Measurements from ENCODE around the gene OTOS.

The OTOS gene

DNA sequence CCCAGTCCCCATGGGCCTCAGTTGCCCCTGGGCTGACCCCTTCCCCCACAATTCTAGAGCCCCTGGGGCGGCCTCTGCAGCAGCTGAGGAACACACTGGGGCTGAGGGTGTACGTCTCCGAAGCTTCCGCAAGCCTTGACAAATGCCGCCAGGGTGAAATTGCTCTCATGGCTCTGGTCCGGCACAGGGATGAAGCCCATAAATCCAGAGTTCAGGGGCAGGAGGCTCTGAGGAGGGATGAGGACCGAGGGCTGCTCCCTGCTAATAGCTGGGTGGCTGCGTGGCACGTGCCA lies 27.1 kb upstream of the OTOS start:
- DNase-seq (ENCODE audit: low spot score), result no peak

DNA sequence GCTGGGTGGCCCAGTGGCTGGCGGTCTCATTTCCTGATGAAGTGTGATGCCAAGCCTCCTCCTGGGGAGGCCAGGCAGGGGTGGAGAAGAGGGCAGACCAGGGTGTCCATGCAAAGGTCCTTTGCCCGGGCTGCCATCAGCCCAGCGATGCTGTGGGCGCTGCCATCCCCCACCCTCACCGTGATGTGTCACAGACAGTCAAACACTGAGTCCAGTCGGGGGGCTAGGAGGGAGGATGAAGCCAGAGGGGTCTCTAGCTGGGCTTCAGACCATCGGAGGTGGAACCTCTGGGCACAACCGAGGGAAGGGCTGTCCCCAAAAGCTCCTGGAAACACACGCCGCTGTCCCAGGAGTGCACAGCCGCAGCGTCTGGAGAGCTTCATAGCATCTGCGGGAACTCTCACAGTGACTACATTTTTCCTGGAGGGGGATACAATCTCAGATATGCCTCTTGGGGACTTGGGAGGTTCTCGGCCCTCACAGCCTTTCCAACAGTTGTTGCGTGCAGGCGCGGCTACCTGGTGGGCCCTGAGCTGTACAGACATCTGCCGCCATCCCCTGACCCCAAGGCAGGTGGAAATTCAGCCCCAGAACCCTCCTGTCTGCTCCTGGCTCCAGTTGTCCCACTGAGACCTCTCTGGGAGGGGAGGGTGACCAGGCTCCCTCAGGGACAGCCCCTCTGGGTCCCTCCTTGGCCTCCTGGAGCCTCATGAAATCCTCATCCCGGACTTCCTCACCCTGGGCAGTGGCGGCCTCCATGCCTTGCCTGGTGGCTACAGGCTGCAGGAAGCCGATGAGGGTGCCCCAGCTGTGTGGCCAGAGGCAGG lies 26.5 kb upstream of the OTOS start:
- DNase-seq (ENCODE audit: low spot score), result no peak

GRCh38 chr2:240166191-240166590 lies 25.7 kb upstream of the OTOS start:
- no peak for DNase-seq (ENCODE audit: low spot score)

DNA sequence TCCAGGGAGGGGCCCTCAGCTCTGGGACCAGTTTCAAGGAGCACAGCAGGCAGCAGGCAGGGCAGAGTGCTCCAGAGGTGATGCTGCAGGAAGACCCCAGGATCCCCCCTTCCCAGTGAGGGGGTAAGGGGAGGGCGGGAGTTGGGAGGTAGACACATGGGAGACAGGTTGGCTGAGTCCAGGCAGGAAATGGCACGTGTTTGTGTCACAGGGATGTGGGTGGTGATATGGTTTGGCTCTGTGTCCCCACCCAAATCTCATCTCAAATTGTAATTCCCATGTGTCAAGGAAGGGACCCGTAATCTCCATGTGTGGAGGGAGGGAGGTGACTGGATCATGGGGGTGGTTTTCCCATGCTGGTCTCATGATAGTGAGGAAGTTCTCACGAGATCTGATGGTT lies 25.2 kb upstream of the OTOS start:
- no peak for DNase-seq (ENCODE audit: low spot score)

DNA sequence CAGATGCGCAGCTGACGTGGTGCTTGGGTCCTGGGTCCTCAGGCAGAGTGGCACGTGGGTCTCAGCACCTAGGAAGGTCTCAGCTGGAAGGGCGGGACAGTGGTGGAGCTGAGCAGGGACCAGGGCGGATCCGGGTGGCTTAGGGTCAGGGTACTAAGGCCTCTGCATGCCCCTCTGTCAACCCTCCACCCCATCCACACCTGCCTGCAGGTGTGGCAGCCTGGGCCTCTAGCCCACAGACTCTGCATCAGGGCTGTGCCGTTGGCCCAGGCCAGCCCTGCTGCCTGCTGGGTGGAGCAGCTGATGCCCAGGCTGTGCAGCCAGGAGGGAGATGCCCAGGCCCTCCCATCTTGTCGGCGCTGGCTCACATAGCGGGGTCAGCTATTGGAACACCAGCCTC lies 24.6 kb upstream of the OTOS start:
- no peak for DNase-seq (ENCODE audit: low spot score)

DNA sequence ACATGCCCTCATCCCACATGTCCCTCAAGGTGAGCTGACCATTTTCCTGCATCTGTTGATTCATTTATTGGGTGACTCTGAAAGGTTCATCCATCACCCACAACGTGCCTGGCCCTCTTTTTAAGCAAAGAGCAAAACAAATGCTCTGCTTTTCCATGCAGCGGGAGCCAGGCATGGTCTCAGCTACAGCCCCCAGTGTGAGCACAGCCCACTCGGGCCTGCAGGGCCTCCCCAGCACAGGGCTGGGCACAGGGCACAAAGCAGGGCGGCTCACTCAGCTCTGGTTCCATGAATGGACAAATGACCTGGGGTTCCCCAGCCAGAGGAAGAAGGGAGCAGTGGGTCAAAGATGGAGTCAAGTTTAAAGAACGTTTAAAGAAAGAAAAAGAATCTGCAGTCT lies 24.1 kb upstream of the OTOS start:
- no peak for DNase-seq (ENCODE audit: low spot score)

GRCh38 chr2:240163844-240164574 lies 23.6 kb upstream of the OTOS start:
- DNase-seq (ENCODE audit: low spot score), result no peak

DNA sequence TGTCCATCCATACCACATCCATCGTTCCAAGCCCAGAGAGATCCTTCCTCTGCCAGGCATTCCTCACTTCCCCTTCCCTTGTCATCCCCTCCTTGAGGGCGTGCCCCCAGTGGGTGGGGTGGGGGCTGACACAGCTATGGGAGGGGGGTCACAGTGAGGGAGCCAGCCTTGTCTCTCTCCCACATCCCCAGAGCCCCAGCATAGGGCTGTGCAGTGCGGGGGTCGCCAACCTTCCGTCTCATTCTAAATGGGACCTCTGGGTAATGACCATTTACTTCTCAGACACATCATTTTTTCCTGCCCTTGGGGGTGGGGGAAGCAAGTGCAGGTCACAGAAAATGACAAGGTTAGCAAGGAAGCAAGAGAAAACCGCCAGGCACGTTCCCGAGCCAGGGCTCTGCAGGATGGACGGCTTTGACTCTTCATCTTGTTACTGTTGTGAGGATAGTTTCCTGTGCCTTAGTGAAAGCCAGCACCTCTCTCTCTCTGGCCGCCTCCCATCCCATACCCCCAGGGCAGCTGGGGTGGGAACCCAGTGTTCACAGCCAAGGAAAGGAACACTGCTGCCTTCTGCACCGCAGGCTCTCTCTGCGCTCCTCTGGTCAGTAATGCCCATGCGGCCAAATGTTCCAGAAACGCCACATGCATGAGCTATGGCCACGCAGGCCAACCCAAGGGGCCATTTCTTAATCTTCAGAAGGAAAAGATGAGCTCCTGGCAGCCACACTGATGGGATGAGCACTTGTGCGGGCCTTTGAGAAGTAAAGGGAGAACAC lies 22.7 kb upstream of the OTOS start:
- no peak for DNase-seq (ENCODE audit: low spot score)

DNA sequence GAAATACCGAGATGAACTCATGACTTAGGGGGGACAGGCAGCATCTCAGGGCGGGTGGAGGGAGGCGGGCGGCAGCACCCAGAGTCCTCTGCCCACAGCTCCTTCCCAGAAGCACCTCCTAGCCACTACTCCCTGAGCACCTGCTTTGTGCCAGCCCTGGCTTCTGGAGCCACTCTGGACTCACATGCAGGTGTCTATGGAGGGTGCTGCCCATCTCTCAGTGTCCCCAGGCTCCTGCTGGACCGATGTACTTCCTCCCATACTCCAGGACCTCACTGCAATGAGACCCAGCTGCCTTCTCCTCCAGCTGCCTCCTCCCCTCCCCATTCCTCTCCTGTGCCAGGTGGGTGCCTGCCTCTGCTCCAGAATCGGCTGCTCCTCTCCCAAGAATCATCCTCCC lies 22.1 kb upstream of the OTOS start:
- no peak for DNase-seq (ENCODE audit: low spot score)

- no peak for DNase-seq (ENCODE audit: low spot score)
These were observed 21.6 kb upstream of the OTOS start for GRCh38 chr2:240162032-240162431.

GRCh38 chr2:240161087-240161750 lies 20.8 kb upstream of the OTOS start:
- DNase-seq (ENCODE audit: low spot score), result no peak

DNA sequence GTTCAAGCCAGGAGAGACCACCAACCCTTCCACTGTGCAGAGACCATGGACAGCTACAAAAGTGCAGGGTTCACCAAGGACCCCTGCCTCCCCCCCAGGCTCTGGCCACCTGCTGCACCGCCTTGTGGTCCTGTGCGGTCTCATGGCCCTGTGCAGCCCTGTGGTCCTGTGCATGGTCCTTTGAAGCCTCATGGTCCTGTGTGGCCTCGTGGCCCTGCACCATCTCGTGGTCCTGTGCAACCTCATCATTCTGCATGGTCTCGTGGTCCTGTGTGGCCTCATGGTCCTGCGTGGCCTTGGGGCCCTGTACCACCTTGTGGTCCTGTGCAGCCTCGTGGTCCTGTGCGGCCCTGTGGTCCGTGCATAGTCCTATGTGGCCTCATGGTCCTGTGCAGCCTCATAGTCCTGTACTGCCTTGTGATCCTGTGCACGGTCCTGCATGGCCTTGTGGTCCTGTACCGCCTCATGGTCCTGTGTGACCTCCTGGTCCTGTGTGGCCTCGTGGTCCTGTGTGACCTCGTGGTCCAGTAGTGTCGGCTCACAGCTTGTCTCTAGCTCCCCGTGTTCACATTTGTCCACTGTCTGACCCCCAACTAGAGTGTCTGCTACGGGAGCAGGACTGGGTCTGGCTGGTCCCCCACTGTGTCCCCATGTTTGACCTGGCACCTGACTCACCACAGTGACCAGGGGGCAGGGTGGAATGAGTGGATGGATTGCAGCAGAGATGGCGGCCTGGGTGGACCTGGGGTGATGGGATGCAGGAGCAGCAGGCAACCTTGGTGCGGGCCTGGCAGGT lies 20.0 kb upstream of the OTOS start:
- DNase-seq (ENCODE audit: low spot score), result no peak

DNA sequence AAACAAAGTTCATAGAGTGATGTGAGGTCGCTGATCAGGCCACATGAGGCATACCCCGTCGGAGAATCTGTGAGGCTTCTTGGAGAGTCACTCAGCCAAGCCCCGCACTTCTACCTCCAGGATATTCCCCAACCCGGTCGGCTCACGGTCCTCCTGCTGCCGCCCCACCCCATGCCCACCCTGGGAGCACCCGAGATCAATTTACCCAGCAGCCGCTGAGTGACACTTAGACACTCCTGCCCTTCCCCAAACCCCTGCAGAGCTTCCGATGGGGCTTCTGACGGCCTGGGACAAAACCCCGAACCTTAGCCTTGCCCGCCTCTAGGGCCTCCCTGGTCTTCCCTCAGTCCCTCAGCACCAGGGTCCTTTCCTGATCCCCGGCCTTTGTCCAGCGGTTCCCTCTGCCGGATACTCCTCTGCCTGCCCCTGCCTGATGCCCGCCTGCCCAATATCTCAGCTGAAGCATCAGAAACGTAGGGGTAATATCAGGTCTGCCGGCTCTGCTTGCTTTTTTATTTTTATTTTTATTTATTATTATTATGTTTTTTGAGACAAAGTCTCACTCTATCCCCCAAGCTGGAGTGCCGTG lies 18.9 kb upstream of the OTOS start:
- DNase-seq (ENCODE audit: low spot score), result no peak

DNA sequence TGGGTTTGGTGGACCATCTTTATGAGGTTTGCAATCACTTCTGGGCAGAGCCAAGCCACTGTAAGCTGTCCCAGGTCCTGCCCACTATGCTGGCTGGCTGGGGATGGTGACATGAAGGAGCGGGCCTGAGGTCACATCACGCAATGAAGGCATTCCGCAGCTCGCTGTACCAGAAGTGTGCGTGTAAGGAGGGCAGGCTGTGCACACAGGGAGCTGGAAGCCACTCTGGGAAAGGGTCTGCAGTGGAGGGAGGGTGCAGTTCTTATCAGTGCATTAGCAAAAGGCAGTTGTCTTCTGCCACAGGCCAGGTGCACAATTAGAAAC lies 16.7 kb upstream of the OTOS start:
- no peak for DNase-seq (ENCODE audit: low spot score)

- no peak for DNase-seq (ENCODE audit: low spot score)
These were observed 16.1 kb upstream of the OTOS start for GRCh38 chr2:240156435-240157146.

DNA sequence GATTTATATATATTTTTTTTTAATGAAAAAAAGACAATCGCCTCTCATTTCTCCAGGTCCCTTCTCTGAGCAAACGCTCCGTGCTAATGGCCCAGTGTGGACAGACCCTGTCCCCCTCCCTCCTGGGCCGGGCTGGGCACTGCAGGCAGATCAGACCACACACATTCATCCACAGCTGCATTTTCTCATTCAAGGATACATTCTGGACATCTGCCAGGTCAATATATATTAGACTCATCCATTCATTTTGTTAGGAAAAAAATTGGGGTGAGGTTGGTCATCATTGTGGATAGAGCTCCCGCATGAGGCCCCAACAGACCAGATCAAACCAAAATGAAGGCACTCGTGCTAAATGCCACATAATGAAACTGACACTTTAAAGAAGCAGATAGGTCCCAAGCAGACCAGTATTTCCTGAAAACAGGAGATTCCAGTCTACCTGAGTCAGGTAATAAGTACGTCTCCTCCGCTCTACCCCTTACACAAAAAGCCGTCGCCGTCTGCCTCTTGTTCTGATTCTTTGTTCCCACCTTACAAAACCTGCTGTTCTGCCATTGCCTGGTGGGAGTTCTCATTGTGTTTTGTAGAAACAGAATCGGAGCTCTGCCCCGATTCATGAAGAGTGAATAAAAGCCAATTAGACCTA lies 15.4 kb upstream of the OTOS start:
- no peak for DNase-seq (ENCODE audit: low spot score)

DNA sequence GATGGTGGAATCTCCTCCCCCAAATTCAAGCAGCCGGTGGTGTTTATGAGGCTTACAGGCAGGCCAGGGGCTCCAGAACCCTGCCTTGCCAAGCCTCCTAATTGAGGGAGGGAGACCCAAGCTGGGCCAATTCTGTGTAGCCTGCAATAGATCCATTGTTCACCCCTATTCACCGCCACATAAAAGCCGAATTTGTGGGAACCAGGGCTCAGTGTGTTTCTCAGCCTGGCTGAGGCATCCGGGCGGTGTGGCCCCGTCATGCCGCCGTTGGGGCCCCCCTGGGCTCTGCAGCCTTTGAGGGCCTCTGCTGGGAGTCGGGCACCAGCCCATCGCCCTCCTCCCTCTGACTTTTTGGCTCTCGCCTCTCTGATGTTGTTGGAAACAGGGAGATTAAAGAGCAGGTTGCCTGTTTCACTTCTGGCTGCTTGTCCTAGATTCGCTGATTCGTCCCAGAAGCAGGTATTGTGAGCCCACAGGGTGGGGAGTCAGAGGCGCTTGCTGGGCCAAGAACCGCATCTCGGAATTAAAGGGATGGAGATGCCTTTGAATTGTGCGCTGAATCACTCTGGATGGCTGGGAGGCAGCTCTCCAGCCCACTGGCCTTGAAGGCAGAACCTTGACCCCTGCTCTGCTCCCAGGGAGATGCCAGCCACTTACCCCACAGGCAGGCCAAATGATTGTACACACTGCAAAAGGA lies 14.7 kb upstream of the OTOS start:
- DNase-seq (ENCODE audit: low spot score), result no peak

- no peak for DNase-seq (ENCODE audit: low spot score)
These were observed 14.1 kb upstream of the OTOS start for GRCh38 chr2:240154606-240155005.

DNA sequence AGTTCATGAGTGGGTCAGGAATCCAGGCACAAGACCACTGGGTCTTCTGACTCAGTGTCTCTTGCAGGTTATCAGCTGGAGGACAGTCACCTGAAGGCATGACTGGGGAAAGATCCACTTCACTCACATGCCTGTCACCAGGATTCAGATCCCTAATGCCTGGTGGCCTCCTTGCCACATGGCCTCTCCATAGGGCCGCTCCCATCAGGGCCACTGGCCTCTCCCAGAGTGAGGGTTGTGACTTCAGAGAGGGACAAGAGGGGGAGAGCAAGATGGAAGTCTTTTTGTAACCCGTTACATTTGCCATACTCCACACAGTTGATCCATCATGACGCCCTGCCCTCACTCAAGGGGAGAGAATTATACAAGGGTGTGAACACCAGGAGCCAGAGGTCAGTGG lies 13.0 kb upstream of the OTOS start:
- no peak for DNase-seq (ENCODE audit: low spot score)
